ENCODE results near the gene NUP62.

DNA sequence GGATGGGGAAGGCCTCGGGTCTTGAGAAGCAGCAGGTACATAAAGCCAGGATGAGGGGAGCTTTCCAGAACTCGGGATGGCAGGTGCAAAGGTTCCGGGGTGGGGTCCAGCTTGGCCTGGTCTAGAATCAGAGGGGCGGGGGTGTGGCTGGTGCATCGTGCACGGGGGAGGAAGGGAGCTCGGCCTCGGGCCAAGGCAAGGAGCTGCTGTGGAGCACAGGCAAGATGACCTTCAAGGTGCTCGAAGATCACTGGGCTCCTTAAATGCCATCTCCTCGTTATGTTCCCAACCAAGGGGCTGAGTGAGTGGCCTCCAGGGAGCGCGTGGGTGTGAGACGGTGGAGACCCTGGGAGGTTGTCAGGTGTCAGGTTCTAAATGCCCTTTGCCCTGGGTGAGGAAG lies 47.8 kb upstream of the NUP62 start:
- TF ChIP-seq POLR2A (IDR thresholded peaks at IDR 0.05; ENCODE audit: low read depth, low read length) (no peak), POLR2AphosphoS5 (IDR thresholded peaks at IDR 0.05; ENCODE audit: low read depth, low read length) (no peak)
